Retinal pigment epithelial cell (primary cell): Measurements from ENCODE around the gene ZNF772.

ENCODE experiments used
- DNase-seq: peaks from one replicate; pipeline ENCODE4 v3.0.0-alpha.2; 2010; ENCODE audit warnings: low read depth
- H3K4me3 ChIP-seq: 2 replicates; pipeline ENCODE4 v1.5.1; 2011; ENCODE audit warnings: mild to moderate bottlenecking, low read length, control low read depth, moderate library complexity
- TF ChIP-seq, protein P1 (sequence below): conservative IDR thresholded peaks from 2 replicates; pipeline ENCODE4 v1.5.1; 2011; ENCODE audit warnings: low read depth, low read length, control low read depth, inconsistent platforms

ZNF772 gene

DNA sequence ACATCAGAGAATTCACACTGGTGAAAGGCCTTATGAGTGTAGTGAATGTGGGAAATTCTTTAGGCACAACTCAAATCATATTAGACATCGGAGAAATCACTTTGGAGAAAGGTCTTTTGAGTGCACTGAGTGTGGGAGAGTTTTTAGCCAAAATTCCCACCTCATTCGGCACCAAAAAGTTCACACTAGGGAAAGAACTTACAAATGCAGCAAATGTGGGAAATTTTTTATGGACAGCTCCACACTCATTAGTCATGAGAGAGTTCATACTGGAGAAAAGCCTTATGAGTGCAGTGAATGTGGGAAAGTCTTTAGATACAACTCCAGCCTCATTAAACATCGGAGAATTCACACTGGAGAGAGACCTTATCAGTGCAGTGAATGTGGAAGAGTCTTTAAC, 56.3 kb downstream of the ZNF772 start:
- no peak overlapping the region for H3K4me3 ChIP-seq
- TF ChIP-seq, protein P1, sequence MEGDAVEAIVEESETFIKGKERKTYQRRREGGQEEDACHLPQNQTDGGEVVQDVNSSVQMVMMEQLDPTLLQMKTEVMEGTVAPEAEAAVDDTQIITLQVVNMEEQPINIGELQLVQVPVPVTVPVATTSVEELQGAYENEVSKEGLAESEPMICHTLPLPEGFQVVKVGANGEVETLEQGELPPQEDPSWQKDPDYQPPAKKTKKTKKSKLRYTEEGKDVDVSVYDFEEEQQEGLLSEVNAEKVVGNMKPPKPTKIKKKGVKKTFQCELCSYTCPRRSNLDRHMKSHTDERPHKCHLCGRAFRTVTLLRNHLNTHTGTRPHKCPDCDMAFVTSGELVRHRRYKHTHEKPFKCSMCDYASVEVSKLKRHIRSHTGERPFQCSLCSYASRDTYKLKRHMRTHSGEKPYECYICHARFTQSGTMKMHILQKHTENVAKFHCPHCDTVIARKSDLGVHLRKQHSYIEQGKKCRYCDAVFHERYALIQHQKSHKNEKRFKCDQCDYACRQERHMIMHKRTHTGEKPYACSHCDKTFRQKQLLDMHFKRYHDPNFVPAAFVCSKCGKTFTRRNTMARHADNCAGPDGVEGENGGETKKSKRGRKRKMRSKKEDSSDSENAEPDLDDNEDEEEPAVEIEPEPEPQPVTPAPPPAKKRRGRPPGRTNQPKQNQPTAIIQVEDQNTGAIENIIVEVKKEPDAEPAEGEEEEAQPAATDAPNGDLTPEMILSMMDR, result no peak
- no peak for DNase-seq

DNA sequence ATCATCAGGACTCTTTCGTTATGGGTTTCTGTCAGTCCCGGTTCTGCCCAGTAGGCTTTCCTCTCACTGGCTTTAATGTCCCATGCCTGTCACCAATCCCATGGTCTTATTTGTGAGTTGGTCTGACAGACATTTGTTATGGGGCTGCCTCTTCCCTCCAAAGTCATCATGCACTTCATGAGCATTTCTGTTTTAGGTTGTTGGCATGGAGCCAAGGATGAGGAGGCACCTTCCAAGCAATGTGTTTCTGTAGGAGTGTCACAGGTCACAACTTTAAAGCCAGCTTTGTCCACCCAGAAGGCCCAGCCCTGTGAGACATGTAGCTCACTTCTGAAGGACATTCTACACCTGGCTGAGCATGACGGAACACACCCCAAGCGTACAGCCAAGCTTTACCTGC, 57.9 kb downstream of the ZNF772 start:
- no peak for DNase-seq
- TF ChIP-seq, protein P1, result no peak
- H3K4me3 ChIP-seq, result no peak overlapping the region
